A549 (cell line): ENCODE data around the gene GNA15. TPM values are rescaled to one million over a fixed set of nuclear protein-coding genes. Genes with fewer than 3 reads are reported as not detected.
"Not testable (repeated sequence)": the region's sequence is repeated elsewhere in the genome, so short reads cannot be mapped to it uniquely, and the experiment has no call there.

Experiments used
- ATAC-seq, 2 experiments: fragments of 200-7000 bp in 1 of 2; fragments of >200 bp in 1 of 2; cut with Nextera tagmentation in 1 of 2; cut with Tn5 transposase in 1 of 2; 3 replicates each; pipeline versions ENCODE4 v1.8.0 to v1.9.1; 2018 to 2020; ENCODE audit warnings: mild to moderate bottlenecking in 1 of 2, moderate library complexity in 1 of 2
- CTCF ChIA-PET: fragments of 300-600 bp; sonication (Branson Sonifier 250); formaldehyde crosslinking; extraction: SDS; loops from one replicate; lab custom pipeline; 2021; ENCODE audit warnings: antibody characterized with exemption, inconsistent platforms; lab: Yijun Ruan, JAX
- POLR2A ChIA-PET: fragments of 350-600 bp; formaldehyde crosslinking; extraction: SDS; loops from one replicate; lab custom pipeline; 2021; ENCODE audit warnings: antibody characterized with exemption, inconsistent platforms; lab: Yijun Ruan, JAX
- DNase-seq, 2 experiments: peaks; one replicate each; pipeline versions ENCODE4 v3.0.0 to v3.0.0-alpha.2; 2011 to 2016; ENCODE audit warnings: low read depth in 1 of 2, low spot score in 1 of 2
- FAIRE-seq: peaks from 2 replicates; lab custom pipeline; 2011; peaks lifted over from hg19 to GRCh38; lab: Jason Lieb, UNC
- H3K27ac ChIP-seq, 2 experiments: fragments of >200 bp; sonication (Bioruptor Twin); formaldehyde crosslinking; 3 replicates each; pipeline ENCODE4 v1.5.1; 2016 to 2017
- H3K4me1 ChIP-seq: fragments of >200 bp; sonication (Bioruptor Twin); formaldehyde crosslinking; 3 replicates; pipeline ENCODE4 v1.6.1; 2016
- H3K4me2 ChIP-seq: fragments of >200 bp; sonication (Bioruptor Twin); formaldehyde crosslinking; 3 replicates; pipeline ENCODE4 v1.6.1; 2016
- H3K4me3 ChIP-seq: fragments of >200 bp; sonication (Bioruptor Twin); formaldehyde crosslinking; 3 replicates; pipeline ENCODE4 v1.5.1; 2016
- H3K9me3 ChIP-seq: fragments of >200 bp; sonication (Bioruptor Twin); formaldehyde crosslinking; 3 replicates; pipeline ENCODE4 v1.6.1; 2016
- CEBPB ChIP-seq, 2 experiments: fragments of >200 bp in 1 of 2; sonication (Bioruptor Twin) in 1 of 2; formaldehyde crosslinking in 1 of 2; IDR thresholded peaks; 2 replicates each; pipeline ENCODE4 v1.6.1; 2012 to 2016
- CHD4 ChIP-seq: fragments of 200-600 bp; sonication (generic); IDR thresholded peaks from 2 replicates; pipeline ENCODE4 v1.6.1; 2016; ENCODE audit warnings: antibody characterized with exemption, mild to moderate bottlenecking, borderline replicate concordance
- E2F6 ChIP-seq: IDR thresholded peaks from 2 replicates; pipeline ENCODE4 v1.6.1; 2012; ENCODE audit warnings: low read depth, borderline replicate concordance
- EHF ChIP-seq: fragments of 250-450 bp; sonication (Bioruptor Pico); IDR thresholded peaks from 2 replicates; pipeline ENCODE4 v1.5.0; 2020; ENCODE audit warnings: mild to moderate bottlenecking
- EHMT2 ChIP-seq: fragments of 200-600 bp; sonication (generic); IDR thresholded peaks from 2 replicates; pipeline ENCODE4 v1.6.1; 2016; ENCODE audit warnings: antibody characterized with exemption, low read depth, mild to moderate bottlenecking, moderate library complexity
- FOSL2 ChIP-seq, 2 experiments: fragments of 450-650 bp in 1 of 2; fragments of >200 bp in 1 of 2; sonication (Bioruptor Twin) in 1 of 2; formaldehyde crosslinking; IDR thresholded peaks; 2 replicates each; pipeline versions ENCODE4 v1.5.0 to v1.6.1; 2016 to 2020; ENCODE audit warnings: mild to moderate bottlenecking in 1 of 2, moderate library complexity in 1 of 2
- HMGXB4 ChIP-seq: fragments of 250-450 bp; sonication (Bioruptor Pico); IDR thresholded peaks from 2 replicates; pipeline ENCODE4 v1.5.0; 2021; ENCODE audit warnings: mild to moderate bottlenecking, moderate library complexity, borderline replicate concordance
- HOXB5 ChIP-seq: fragments of 250-450 bp; sonication (Bioruptor Pico); IDR thresholded peaks from 2 replicates; pipeline ENCODE4 v1.5.0; 2020; ENCODE audit warnings: mild to moderate bottlenecking, moderate library complexity
- MAFK ChIP-seq: fragments of 450-650 bp; IDR thresholded peaks from 2 replicates; pipeline ENCODE4 v1.6.1; 2014; ENCODE audit not compliant: partially characterized antibody
- MAX ChIP-seq: IDR thresholded peaks from 2 replicates; pipeline ENCODE4 v1.6.1; 2012
- MAZ ChIP-seq: fragments of 150-350 bp; IDR thresholded peaks from 2 replicates; pipeline ENCODE4 v1.6.1; 2014; ENCODE audit warnings: antibody characterized with exemption, low read depth, low read length, borderline replicate concordance
- MYC ChIP-seq: IDR thresholded peaks from 2 replicates; pipeline ENCODE4 v1.6.1; 2012; ENCODE audit warnings: mild to moderate bottlenecking, inconsistent platforms, low read length, improper control_type of control experiment, borderline replicate concordance
- POLR2A ChIP-seq: IDR thresholded peaks from 2 replicates; pipeline ENCODE4 v1.6.1; 2012; ENCODE audit warnings: mild to moderate bottlenecking, low read length
- RAD21 ChIP-seq, 2 experiments: fragments of >200 bp in 1 of 2; sonication (Bioruptor Twin) in 1 of 2; formaldehyde crosslinking in 1 of 2; IDR thresholded peaks in 1 of 2; conservative IDR thresholded peaks in 1 of 2; 2 replicates in 1 of 2; 3 replicates in 1 of 2; pipeline ENCODE4 v1.6.1; 2012 to 2018; ENCODE audit warnings: inconsistent platforms in 1 of 2
- RCOR1 ChIP-seq: fragments of 150-350 bp; IDR thresholded peaks from 2 replicates; pipeline ENCODE4 v1.6.1; 2014; ENCODE audit warnings: antibody characterized with exemption, low read length, low read depth
- REST ChIP-seq: fragments of 200-600 bp; sonication (generic); IDR thresholded peaks from 2 replicates; pipeline ENCODE4 v1.6.1; 2016; ENCODE audit warnings: antibody characterized with exemption, mild to moderate bottlenecking, moderate library complexity
- RFX5 ChIP-seq: fragments of 450-650 bp; IDR thresholded peaks from 2 replicates; pipeline ENCODE4 v1.7.1; 2014; ENCODE audit warnings: antibody characterized with exemption, mild to moderate bottlenecking, moderate library complexity
- RNF2 ChIP-seq: fragments of 200-600 bp; sonication (generic); IDR thresholded peaks from 2 replicates; pipeline ENCODE4 v1.6.1; 2016; ENCODE audit warnings: low read depth, mild to moderate bottlenecking, antibody characterized with exemption, moderate library complexity, borderline replicate concordance
- SREBF2 ChIP-seq: fragments of 450-650 bp; IDR thresholded peaks from 2 replicates; pipeline ENCODE4 v1.6.1; 2014; ENCODE audit warnings: mild to moderate bottlenecking, moderate library complexity
- TP53 ChIP-seq: fragments of 250-450 bp; sonication (Bioruptor Pico); IDR thresholded peaks from 2 replicates; pipeline ENCODE4 v1.5.0; 2021; ENCODE audit warnings: mild to moderate bottlenecking, moderate library complexity
- USF2 ChIP-seq: fragments of 450-650 bp; IDR thresholded peaks from 2 replicates; pipeline ENCODE4 v1.6.1; 2014; ENCODE audit warnings: antibody characterized with exemption
- ZC3H11A ChIP-seq: fragments of 450-650 bp; IDR thresholded peaks from 2 replicates; pipeline ENCODE4 v1.6.1; 2014; ENCODE audit warnings: antibody characterized with exemption, mild to moderate bottlenecking
- ZNF302 ChIP-seq: fragments of 250-450 bp; sonication (Bioruptor Pico); IDR thresholded peaks from 2 replicates; pipeline ENCODE4 v1.9.0; 2021; ENCODE audit warnings: inconsistent platforms, mild to moderate bottlenecking, moderate library complexity
- WGBS: methylation state at CpG from one replicate; pipeline ENCODE4 v1.1.6; 2017; ENCODE audit errors: missing lambda C conversion rate; 5-methylcytosine and 5-hydroxymethylcytosine counted together
- polyA plus RNA-seq, 4 experiments: library from polyadenylated mRNA; depleted of rRNA in 3 of 4; stranded (reverse); fragments of >200 nt; fragmentation: RNase III in 1 of 4; extraction: RNeasy Plus Mini Kit Qiagen cat#74134 plus additional on column Dnase treatment in 1 of 4; gene quantifications; 2 replicates in 3 of 4; 3 replicates in 1 of 4; pipeline ENCODE4 v1.2.3, GENCODE V29; 2011 to 2017
- TF ChIP-seq, protein P1 (sequence below): fragments of >200 bp; sonication (Bioruptor Twin); formaldehyde crosslinking; IDR thresholded peaks from 2 replicates; pipeline ENCODE4 v1.6.1; 2016

GNA15 gene
- polyA plus RNA-seq, 2 of the 4 experiments (the other 2 are of a cell fraction), result 0.06 TPM; not detected in 1

- Histone ChIP-seq H3K4me1 (no peaks in the 10 kb centered on the region), H3K4me3 (no peak overlapping the region), H3K27ac (no peak overlapping the region), H3K9me3 (no peaks in the 10 kb centered on the region), H3K4me2 (no peak overlapping the region)
- FAIRE-seq (no peak), ATAC-seq (no peak), DNase-seq (no peak)
- ChIA-PET POLR2A (no interaction called here), CTCF (interaction anchor here (0.6 to 1.2 kb wide), 4 partner anchors 22 to 453 kb away, joined by 3 to 4 read pairs (median 4); partner anchors contain the start of gene CELF5)
- TF ChIP-seq, protein P1, sequence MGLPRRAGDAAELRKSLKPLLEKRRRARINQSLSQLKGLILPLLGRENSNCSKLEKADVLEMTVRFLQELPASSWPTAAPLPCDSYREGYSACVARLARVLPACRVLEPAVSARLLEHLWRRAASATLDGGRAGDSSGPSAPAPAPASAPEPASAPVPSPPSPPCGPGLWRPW, result no peak
- TF ChIP-seq POLR2A (no peak), ZC3H11A (no peak), CEBPB (IDR thresholded peaks at IDR 0.05) (no peak), HMGXB4 (CRISPR knock-in tag) (no peak), TP53 (CRISPR knock-in tag) (no peak)
- WGBS, result 79% methylated on average over 10 of the region's 12 CpGs
These were observed 66.5 kb downstream of the GNA15 start for GRCh38 chr19:3202346-3202745.

DNA sequence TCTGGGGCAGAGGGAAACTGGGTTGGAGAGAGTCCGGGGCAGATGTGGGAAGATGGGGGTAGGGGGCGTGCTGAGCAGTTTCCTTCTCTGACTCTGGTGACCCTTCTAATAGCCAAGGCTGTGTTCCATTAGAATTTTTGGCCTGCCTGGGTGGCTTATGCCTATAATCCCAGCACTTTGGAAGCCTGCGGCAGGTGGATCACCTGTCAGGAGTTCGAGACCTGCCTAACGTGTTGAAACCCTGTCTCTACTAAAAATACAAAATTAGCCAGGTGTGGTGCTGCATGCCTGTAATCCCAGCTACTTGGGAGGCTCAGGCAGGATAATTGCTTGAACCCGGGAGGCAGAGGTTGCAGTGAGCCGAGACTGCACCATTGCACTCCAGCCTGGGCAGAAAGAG is 67.1 kb downstream of the GNA15 start:
- H3K4me1 ChIP-seq, ATAC-seq, H3K4me3 ChIP-seq, POLR2A ChIA-PET, DNase-seq, H3K4me2 ChIP-seq, H3K9me3 ChIP-seq, H3K27ac ChIP-seq, FAIRE-seq: not testable (repeated sequence)
- 94% methylated on average over 7 of the region's 7 CpGs for WGBS
- CTCF ChIA-PET, result interaction anchor here (0.6 to 1.2 kb wide), 4 partner anchors 21 to 453 kb away, joined by 3 to 4 read pairs (median 4); partner anchors contain the start of gene CELF5

DNA sequence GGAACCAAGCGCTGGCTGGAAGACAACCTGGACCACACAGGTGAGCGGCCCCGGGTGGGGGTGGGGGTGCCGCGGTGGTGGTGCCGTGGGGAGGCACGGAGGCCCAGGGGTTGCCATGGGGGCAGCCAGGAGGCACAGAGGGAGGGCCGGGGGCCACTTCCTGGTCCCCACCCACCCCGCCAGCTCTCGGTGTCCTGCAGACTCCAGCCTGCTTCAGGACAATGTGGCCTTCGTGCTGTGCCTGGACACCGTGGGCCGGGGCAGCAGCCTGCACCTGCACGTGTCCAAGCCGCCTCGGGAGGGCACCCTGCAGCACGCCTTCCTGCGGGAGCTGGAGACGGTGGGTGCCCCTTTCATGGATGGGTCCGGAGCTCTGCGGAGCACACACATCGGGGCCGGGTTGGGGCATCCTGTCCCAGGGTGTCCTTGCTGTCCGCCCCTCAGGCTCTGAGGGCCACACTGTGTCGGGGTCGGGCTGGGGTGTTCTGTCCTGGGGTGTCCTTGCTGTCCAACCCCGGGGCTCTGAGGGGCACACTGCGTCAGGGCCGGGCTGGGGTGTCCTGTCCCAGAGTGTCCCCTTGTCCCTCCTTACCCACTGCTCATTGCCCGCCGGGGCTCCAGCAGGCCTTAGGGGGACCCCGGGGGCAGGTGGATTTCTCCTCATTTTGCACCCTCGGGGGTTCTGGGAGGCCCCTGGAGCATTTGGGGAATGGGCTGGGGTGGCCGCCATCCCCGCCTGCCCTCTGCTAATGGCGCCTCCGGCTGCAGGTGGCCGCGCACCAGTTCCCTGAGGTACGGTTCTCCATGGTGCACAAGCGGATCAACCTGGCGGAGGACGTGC is 68.2 kb downstream of the GNA15 start:
- H3K4me1 ChIP-seq, result no peaks in the 10 kb centered on the region
- no peak overlapping the region for H3K4me3 ChIP-seq
- DNase-seq (no peak), ATAC-seq (no peak), FAIRE-seq (no peak)
- H3K4me2 ChIP-seq, result no peak overlapping the region
- TF ChIP-seq USF2, result no peak
- no peak for TF ChIP-seq HOXB5 (CRISPR knock-in tag)
- no peak for TF ChIP-seq REST
- no peak for TF ChIP-seq CHD4
- TF ChIP-seq RFX5, result no peak
- TF ChIP-seq RAD21 (conservative IDR thresholded peaks at IDR 0.05 in 1 of 2, IDR thresholded peaks at IDR 0.05 in 1 of 2), result no peak
- TF ChIP-seq MAZ, result no peak
- no peak for TF ChIP-seq FOSL2 (IDR thresholded peaks at IDR 0.05)
- TF ChIP-seq FOSL2 (CRISPR knock-in tag; IDR thresholded peaks at IDR 0.05), result no peak
- no peak for TF ChIP-seq E2F6
- TF ChIP-seq EHF (CRISPR knock-in tag), result no peak
- TF ChIP-seq EHMT2, result no peak
- no peak for TF ChIP-seq SREBF2
- no peak for TF ChIP-seq MAFK
- no peak for TF ChIP-seq MYC
- no peak for TF ChIP-seq RNF2
- TF ChIP-seq RCOR1, result no peak
- TF ChIP-seq TP53 (CRISPR knock-in tag), result no peak
- no peak for TF ChIP-seq ZNF302
- no peak for TF ChIP-seq MAX
- H3K9me3 ChIP-seq, result no peaks in the 10 kb centered on the region
- no peak overlapping the region for H3K27ac ChIP-seq
- WGBS, result 92% methylated on average over 12 of the region's 43 CpGs
- POLR2A ChIA-PET, result no interaction called here
- CTCF ChIA-PET, result interaction anchor here (0.6 kb wide), 1 partner anchor 314 kb away, joined by 3 read pairs; no protein-coding TSS in a partner anchor
